GM12801 (cell line): ENCODE data around the gene WDR44.

Experiments
- TF ChIP-seq, protein P1 (sequence below): IDR thresholded peaks from one replicate; pipeline ENCODE4 v1.5.1; 2011; ENCODE audit warnings: control low read depth; ENCODE audit not compliant: insufficient read length; ENCODE audit errors: extremely low read depth

WDR44 gene

DNA sequence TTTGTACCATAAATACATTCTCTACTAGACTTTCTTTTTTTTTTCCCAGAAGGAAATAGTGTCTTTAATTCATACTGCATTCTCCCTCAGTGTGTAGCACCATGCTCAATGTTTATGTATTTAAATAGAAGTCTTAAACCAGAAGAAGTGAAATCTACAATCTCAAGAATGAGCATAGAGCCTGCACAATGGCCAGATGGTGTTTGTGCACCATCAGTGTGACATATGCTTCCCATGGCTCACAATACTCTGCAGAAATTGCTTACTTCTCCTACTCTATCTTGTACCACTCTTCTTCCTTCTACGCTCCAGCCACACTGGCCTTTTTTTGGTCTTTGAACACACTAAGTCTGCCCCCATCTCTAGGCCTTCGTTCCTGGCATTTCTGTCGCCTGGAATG is 147.1 kb downstream of the WDR44 start:
- TF ChIP-seq, protein P1, sequence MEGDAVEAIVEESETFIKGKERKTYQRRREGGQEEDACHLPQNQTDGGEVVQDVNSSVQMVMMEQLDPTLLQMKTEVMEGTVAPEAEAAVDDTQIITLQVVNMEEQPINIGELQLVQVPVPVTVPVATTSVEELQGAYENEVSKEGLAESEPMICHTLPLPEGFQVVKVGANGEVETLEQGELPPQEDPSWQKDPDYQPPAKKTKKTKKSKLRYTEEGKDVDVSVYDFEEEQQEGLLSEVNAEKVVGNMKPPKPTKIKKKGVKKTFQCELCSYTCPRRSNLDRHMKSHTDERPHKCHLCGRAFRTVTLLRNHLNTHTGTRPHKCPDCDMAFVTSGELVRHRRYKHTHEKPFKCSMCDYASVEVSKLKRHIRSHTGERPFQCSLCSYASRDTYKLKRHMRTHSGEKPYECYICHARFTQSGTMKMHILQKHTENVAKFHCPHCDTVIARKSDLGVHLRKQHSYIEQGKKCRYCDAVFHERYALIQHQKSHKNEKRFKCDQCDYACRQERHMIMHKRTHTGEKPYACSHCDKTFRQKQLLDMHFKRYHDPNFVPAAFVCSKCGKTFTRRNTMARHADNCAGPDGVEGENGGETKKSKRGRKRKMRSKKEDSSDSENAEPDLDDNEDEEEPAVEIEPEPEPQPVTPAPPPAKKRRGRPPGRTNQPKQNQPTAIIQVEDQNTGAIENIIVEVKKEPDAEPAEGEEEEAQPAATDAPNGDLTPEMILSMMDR: no peak

DNA sequence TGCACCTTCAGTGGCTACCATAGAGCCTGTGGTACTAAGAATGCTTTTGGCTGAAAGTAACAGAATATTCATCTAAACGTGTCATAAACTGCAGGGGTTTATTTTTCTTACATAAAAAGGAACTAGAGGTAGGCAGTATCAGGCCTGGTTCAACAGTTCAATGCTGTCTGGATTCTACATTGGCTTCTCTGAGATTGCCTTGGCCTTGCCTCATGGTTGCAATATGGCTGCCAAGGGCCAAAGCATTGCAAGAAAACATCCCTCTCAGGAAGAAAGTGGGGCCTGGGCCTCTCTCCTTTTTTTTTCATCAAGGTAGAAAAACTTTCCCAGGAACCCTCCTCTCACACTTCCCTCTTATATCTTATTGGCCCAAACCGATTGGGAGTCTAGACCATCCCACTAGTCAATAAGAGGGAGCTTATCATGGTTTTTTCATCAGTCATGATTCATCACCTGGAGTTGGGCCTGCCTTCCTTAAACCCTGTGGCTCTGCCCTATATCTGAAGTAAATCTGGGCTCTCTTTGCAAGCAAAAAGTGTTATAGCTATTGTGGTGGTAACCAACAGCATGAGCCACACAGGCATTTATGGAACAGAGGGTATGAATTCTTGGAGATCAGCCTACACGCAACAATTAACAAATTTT is 147.9 kb downstream of the WDR44 start:
- TF ChIP-seq, protein P1: no peak

DNA sequence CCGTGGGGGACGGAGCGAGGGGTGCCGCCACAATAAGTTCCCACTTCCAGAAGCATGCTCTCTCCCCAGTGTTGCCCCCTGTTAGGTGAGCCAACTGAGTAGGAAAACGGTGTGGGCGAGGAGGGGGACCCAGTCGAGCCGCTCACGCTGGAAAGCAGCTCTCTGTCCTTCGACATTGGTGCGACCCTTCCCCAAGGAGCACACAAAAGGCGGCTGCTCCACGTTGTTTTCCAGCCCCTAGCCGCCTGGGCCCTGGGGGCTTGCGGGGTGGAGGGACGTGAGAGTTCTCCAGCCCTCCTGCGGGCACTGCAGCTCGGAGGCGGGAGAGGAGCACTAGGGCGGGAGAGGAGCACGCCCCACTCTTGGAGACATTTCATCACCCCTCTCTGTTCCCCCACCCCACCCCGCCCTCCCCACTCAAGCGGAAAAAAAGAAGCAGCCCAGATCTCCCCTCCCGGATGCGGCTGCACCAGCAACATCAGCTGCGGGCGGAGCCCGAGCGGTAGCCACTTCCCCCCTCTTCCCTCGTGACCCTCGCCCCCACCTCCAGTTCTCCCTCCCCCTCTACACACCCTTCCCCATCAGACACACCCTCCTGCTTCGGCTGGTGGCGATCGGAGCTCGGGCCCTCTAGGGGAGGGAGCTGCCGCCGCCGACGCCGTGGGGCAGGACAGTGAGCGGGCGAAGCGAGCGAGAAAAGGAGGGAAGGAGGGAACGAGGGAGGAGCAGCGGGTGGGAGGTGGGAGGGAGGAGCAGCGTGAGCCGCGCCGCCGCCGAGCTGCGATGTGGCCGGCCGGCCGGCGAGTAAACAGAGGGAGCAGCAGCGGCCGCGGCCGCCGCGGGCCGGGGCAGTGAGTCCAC is 149.4 kb downstream of the WDR44 start, which contains the start of gene DOCK11:
TSS of gene DOCK11 (plus strand) at position 755 of the 861 bp plus-strand sequence. CDS start 157 bp downstream, outside the sequence.
- TF ChIP-seq, protein P1: no peak

DNA sequence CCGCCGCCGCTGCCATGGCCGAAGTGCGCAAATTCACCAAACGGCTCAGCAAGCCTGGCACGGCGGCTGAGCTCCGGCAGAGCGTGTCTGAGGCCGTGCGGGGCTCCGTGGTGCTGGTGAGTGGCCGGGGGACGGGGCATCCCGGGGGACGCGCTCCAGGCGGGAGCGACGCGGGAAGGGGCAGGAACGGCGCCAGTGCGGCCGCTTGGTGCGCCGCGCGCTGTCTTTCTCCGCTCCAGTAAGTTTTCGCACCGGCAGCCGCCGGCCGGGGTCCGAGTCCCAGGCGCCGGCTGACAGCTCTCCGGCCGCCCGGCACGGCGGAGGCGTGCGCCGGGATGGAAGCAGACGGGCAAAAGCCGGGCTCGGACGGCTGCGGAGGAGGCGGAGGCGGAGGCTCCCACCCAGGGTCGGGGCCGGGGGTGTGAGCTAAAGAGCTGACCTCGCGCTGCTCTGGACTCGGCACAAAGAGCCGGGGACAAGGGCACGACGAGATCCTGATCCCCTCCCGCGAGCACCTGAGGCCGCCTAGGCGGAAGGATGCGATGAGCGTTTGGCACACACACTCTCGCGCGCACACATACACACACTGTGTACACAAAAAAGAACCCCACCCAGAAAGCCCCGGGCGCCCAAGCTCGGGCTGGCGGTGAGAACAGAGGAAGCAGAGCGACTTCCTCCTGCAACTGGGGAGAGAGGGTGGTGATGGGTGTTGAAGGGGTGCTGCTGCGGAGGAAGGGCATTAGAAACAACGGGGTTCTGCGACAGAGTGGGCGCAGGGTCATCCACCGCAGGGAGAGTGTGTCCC is 150.3 kb downstream of the WDR44 start:
- TF ChIP-seq, protein P1: no peak

DNA sequence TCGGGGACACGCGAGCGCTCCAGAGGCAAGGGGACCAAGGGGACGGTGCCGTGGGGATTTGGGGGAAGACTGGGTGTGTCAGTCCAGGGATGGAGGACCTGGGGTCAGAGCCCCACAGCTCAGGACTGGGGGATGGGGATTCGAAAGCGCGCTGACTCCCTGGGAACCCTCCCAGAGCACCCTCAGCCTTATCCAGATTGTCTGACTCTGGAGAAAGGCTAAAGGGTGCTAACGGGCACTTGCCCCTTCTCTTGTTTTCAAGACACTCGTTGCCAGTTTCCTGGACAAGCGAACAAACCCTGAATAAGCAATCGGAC is 150.8 kb downstream of the WDR44 start:
- TF ChIP-seq, protein P1: no peak

DNA sequence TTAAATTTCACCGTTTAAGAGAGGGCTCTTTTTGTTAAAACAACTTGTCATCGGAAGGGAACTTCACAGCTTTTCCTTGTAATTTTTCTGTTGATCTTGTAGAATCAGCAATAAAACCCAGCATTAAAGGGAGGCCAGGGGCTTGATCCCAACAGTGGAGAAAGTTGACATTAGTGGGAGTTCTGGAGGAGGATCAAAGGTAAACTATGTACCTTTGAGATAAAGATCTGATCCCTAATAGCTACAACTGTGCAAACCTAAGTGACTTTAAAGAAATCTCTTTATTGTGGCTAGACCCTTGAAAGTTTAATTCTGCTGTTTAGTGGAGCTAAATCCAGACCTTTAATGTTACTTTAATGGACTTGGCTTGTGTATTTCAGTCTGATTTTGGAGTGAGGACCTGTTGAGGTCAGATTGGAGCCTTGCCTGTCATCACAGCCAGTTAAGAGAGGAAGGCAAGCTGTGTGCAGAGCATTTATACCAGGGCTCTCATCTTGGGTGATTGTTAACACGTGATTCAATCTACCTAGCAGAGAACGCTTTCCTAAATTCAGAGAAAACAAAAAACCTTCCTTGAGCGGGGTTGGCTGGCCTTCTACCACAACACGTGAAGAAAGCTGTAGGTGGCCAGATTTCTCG is 151.4 kb downstream of the WDR44 start:
- TF ChIP-seq, protein P1: no peak

DNA sequence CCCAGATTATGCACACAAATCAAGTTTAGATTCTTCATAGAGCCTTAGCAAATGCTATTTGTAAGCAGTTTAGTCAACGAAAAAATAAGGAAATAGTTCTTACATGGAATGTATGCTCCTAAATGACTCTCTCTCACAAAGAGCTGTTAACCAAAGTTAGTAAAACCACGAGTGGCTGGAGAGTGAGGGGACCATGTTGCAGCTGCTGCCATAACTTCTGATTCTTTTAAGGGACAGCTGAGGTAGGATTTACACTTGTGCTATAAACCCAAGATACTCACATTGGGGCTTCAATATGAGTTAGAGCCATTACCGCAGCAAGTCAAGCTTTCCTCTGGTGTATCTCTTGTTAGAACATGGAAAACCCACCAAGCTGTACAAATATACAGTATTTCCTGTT is 152.4 kb downstream of the WDR44 start:
- TF ChIP-seq, protein P1: no peak
